Activated CD4-positive, alpha-beta T cell treated with anti-CD3 and anti-CD28 coated beads, Interleukin-2, amount 50 U/mL, for 24 hours (primary cell): Measurements from ENCODE around the gene LINC01488.

Experiments used
- DNase-seq, 2 donors: peaks; one replicate each; pipeline ENCODE4 v3.0.0-alpha.2; 2020; ENCODE audit warnings: low read depth in 1 of 2, low spot score in 1 of 2

LINC01488 gene

GRCh38 chr11:69525516-69526452 is 44.3 kb downstream of the LINC01488 start:
- no peak for DNase-seq

GRCh38 chr11:69526453-69526810 is 45.0 kb downstream of the LINC01488 start:
- no peak for DNase-seq

GRCh38 chr11:69529001-69529400 is 47.5 kb downstream of the LINC01488 start:
- DNase-seq: no peak

GRCh38 chr11:69530278-69531070 is 49.0 kb downstream of the LINC01488 start:
- DNase-seq: no peak

GRCh38 chr11:69531071-69531716 is 49.7 kb downstream of the LINC01488 start:
- no peak for DNase-seq

DNA sequence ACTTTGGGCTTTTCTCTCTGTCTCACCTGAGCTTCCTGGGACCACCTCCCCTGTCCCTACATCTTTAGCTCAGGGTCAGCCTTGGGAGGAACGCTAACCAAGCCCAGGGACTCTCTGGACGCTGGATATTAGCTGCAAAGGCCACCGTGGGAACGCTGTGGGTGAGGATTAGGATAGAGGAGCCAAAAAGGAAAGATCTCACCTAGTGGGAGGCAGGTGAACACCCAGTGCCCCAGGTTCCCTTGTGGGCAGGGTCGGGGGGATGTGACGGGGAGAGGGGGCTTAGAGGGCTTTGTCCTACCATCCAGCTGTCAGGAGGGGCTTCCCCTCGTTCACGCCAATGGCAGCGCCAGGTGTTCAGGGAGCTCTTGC is 50.2 kb downstream of the LINC01488 start:
- DNase-seq: no peak

- no peak for DNase-seq
Measured at GRCh38 chr11:69533296-69534165, 52.1 kb downstream of the LINC01488 start.

- no peak for DNase-seq
Measured at GRCh38 chr11:69534166-69534530, 52.7 kb downstream of the LINC01488 start.

GRCh38 chr11:69535908-69536307 is 54.4 kb downstream of the LINC01488 start:
- DNase-seq: no peak

- no peak for DNase-seq
Measured at GRCh38 chr11:69536406-69536805, 54.9 kb downstream of the LINC01488 start.

DNA sequence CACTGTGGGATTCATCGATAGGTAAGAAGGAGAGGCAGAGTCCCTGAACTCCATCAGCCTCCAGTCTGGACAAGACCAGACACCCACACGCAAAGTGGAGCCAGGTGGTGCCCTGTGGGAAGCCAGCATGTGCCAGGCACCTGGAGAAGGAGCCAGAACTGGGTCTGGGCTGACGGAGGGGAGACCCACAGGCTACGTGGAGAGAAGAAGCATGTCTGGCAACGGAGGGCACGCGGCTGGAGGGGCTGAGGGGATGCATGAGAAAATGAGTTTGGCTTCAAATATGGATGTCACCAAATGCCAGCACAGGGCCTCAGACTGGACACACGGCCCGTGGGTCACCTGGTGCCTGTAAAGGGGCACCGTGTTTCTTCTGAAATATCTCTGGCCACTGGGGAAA is 55.7 kb downstream of the LINC01488 start:
- no peak for DNase-seq

DNA sequence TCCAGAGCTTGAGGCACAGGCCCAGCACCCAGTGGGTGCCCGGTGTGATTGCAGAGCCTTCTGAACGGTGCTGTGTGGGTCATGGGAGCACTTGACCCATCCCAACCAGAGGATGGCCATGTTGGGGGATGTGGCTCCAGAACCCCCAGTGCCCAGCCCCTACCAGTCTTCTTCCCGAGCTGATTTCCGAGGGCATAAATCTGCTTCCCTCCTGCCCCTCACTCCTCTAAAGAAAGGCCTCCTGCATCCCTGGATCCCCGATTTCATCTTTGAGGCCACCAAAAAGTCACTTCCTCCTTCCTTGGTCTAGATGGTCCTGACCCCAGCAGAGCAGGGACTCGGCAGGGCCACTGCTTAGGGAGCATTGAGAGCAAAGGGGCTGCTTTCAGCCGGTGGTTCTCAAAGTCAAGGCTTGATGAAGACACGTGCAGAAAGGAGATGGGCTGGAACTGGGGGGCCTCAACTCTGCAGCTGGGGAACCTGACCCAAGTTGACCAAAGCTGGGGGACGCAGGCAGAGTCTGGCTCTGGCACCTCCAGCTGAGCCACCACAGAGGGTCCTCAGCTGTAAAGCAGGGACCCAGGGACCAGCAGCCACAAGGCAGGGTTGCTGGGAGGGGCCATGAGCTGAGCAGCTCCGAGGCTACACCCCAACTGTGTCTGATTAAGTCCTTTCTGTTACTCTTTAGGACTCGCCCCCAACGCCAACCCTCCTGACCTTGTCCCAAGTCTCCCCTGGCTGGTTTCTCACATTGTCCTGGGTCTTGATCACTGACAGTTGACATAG is 56.6 kb downstream of the LINC01488 start:
- no peak for DNase-seq

- no peak for DNase-seq
Measured at GRCh38 chr11:69538854-69539253, 57.4 kb downstream of the LINC01488 start.

DNA sequence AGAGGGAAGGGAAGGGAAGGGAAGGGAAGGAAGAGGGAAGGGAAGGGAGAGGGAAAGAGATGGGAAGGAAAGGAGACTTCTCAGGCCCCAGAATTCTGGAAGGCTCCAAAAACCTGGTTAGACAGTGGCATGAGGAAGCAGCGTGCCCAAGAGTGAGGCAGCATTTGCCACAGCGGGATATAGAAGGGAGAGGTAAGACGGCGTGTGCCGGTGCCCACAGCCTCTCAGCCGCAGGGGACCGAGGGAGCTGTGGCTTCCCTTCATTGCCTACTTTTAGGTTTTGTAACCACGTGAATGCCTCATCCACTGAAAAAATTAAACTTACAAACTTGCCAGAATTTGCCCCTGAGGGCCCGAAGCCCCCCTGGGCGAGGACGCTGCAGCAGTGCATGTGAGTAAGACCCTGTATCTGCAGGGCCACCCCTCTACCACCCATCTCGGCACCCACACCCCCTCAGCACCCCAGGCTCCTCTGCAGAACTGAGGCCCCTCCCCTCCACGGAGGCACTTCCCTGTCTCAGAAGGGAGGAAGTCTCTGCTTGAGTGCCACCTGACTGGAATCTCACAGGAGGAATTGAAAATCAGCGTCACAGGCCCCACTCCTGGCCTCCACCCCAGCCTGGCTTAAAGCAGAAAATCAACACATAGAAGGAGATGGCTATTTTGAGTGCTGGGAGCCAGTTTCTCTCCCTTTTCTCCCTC is 58.1 kb downstream of the LINC01488 start:
- no peak for DNase-seq

DNA sequence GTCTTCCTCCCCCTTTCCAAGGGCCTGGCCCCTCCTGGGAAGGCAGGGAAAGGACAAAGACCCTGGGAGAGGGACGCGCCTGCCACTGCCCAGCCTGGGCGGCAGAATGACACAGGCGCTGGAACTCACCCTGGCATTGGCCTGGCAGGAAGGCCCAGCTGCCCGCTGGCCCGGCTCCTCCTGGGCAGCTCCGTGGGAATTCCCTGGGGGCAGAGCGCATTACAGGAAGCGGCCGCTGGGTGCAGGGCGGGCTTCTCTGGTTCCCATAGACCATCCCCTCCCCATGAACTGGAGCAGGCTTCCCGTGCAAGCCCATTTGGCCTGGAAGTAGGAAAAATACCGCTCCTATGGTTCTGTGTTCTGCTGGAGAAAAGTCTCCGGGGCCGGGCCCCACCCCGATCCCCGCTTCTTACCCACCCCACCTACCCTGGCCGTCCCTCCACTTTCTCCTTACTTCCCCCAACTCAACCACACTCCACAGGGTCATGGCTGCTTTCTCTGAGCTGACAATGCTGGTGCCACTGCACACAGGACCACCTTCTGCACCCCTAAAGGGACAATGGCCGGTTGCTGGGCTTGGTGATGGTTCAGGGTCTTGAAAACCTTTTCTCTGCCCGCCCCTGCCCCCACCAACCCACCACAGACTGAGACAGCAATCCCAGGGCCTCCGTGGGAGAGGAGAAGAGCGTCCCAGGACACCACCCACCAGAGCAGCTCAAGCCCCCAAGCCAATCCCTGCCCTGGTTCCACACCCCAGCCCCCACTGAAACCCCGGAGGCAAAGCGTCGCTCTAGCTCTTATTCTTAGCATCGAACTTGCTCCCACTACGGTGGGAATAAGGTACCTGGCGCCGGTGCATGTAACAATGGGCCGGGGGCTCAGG is 58.9 kb downstream of the LINC01488 start:
- DNase-seq: no peak

DNA sequence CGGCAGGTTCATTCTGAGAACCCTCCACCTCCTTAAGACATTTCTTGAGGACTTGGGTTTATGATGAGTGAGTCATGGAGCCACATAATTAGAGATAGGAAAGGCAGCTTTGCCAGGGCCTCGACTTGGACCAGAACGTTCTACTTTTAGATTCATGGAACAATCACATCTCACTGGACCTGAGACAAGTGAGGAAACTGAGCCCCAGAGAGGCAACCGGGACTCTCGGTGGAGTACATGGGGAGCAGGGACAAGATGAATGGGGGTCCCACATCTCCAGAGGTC is 59.5 kb downstream of the LINC01488 start:
- DNase-seq: no peak

DNA sequence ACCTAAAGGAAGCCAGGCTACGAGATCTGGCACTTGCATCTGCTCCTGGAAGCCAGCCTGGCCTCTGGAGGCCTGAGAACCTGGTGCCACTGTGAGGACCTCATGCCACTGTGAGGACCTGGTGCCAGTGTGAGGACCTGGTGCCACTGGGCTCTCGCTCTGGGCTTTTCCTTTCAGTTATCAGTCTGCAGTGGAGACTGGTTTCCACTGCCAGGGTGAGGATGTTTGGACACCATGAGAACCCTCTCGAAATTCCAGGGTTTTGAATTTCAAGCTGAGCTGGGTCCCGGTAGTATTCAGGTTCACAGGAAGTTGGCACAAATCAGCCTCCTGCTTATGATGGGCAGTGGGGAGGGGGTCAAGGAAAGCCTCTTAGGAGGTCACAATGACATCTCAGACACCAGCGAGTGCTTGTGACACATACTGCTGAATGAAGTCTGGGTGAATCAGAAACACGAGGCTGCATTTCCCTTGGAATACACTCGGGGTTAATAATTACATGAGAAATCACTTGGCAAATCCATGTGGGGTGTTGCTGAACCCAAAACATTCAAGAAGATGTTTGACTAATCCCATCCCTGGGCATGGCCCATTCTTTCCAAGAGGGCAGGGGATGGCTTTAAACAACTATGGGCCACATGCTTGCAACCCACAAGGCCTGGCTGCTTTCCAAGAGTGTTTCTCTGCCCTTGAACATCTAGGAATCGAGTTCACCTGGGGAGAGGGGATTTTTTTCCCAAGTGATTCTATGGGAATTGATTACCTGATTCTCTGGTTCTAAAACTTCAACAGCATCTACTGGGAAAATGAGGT is 60.2 kb downstream of the LINC01488 start:
- DNase-seq: no peak
